ENCODE measurements around the gene DCHS2. TPM values are rescaled to one million over a fixed set of nuclear protein-coding genes. Genes with fewer than 3 reads are reported as not detected.

DCHS2 gene
- total RNA-seq, 1 experiment from 2014 or later: 0.02 TPM

GRCh38 chr4:154487145-154487544 lies 4.5 kb downstream of the DCHS2 start:
- no peak overlapping the region for H3K4me3 ChIP-seq
- H3K79me2 ChIP-seq (ENCODE audit: low read depth): no peaks in the 10 kb centered on the region
- no peaks in the 10 kb centered on the region for H3K27me3 ChIP-seq (ENCODE audit: insufficient read depth, low read depth)
- ChIA-PET POLR2A (ENCODE audit: unreplicated experiment) (no interaction called here), CTCF (no interaction called here)
- no peak overlapping the region for H3K4me2 ChIP-seq
- no peaks in the 10 kb centered on the region for H3K36me3 ChIP-seq (ENCODE audit: low read depth)
- BruUV-seq (replicated peaks): no TSS peak
- no peak for TF ChIP-seq EZH2 (IDR thresholded peaks at IDR 0.05; ENCODE audit: low read depth)
- intact Hi-C loops (cut with micrococcal nuclease; ENCODE audit: unreplicated experiment): no loop called here
- no peak overlapping the region for H3K27ac ChIP-seq
- no peaks in the 10 kb centered on the region for H3K9me2 ChIP-seq (ENCODE audit: insufficient read depth)
- no peak for DNase-seq
- no peaks in the 10 kb centered on the region for H3F3A ChIP-seq (ENCODE audit: insufficient read depth, low read depth)
- no peaks in the 10 kb centered on the region for H4K20me1 ChIP-seq (ENCODE audit: insufficient read depth)
- H3K9me3 ChIP-seq (ENCODE audit: insufficient read depth, low read depth): no peaks in the 10 kb centered on the region
- no peaks in the 10 kb centered on the region for H3K4me1 ChIP-seq (replicated peaks; ENCODE audit: insufficient read depth)
- H2AFZ ChIP-seq: no peak overlapping the region

- Histone ChIP-seq H4K20me1 (ENCODE audit: insufficient read depth) (no peaks in the 10 kb centered on the region), H3K4me2 (no peak overlapping the region), H3K27ac (no peak overlapping the region), H3K9me2 (ENCODE audit: insufficient read depth) (no peaks in the 10 kb centered on the region), H3F3A (ENCODE audit: insufficient read depth, low read depth) (no peaks in the 10 kb centered on the region), H3K79me2 (ENCODE audit: low read depth) (no peaks in the 10 kb centered on the region), H3K4me3 (no peak overlapping the region), H3K9me3 (ENCODE audit: insufficient read depth, low read depth) (no peaks in the 10 kb centered on the region), H3K36me3 (ENCODE audit: low read depth) (no peaks in the 10 kb centered on the region), H3K27me3 (ENCODE audit: insufficient read depth, low read depth) (no peaks in the 10 kb centered on the region), H2AFZ (no peak overlapping the region), H3K4me1 (replicated peaks; ENCODE audit: insufficient read depth) (no peaks in the 10 kb centered on the region)
- ChIA-PET POLR2A (ENCODE audit: unreplicated experiment) (no interaction called here), CTCF (no interaction called here)
- TF ChIP-seq CTCF (conservative IDR thresholded peaks at IDR 0.05): no peak
- no peak for TF ChIP-seq EZH2 (IDR thresholded peaks at IDR 0.05; ENCODE audit: low read depth)
- DNase-seq: no peak
- intact Hi-C loops (cut with micrococcal nuclease; ENCODE audit: unreplicated experiment): no loop called here
- no TSS peak for BruUV-seq (replicated peaks)
Measured at GRCh38 chr4:154485127-154485773, 6.3 kb downstream of the DCHS2 start.

GRCh38 chr4:154478547-154478946 lies 13.1 kb downstream of the DCHS2 start:
- BruUV-seq (replicated peaks): no TSS peak
- TF ChIP-seq EZH2 (IDR thresholded peaks at IDR 0.05; ENCODE audit: low read depth) (no peak), CTCF (conservative IDR thresholded peaks at IDR 0.05) (no peak)
- no peaks in the 10 kb centered on the region for H3K9me2 ChIP-seq (ENCODE audit: insufficient read depth)
- intact Hi-C loops (cut with micrococcal nuclease; ENCODE audit: unreplicated experiment): no loop called here
- no peaks in the 10 kb centered on the region for H3K36me3 ChIP-seq (ENCODE audit: low read depth)
- ChIA-PET CTCF (no interaction called here), POLR2A (ENCODE audit: unreplicated experiment) (no interaction called here)
- H3K27ac ChIP-seq: no peak overlapping the region
- no peaks in the 10 kb centered on the region for H4K20me1 ChIP-seq (ENCODE audit: insufficient read depth)
- no peaks in the 10 kb centered on the region for H3K9me3 ChIP-seq (ENCODE audit: insufficient read depth, low read depth)
- DNase-seq: no peak
- no peaks in the 10 kb centered on the region for H3K27me3 ChIP-seq (ENCODE audit: insufficient read depth, low read depth)
- no peaks in the 10 kb centered on the region for H3F3A ChIP-seq (ENCODE audit: insufficient read depth, low read depth)
- no peaks in the 10 kb centered on the region for H3K4me1 ChIP-seq (replicated peaks; ENCODE audit: insufficient read depth)
- no peak overlapping the region for H3K4me3 ChIP-seq
- no peak overlapping the region for H3K4me2 ChIP-seq
- no peak overlapping the region for H2AFZ ChIP-seq
- H3K79me2 ChIP-seq (ENCODE audit: low read depth): no peaks in the 10 kb centered on the region

- no peak overlapping the region for H2AFZ ChIP-seq
- no TSS peak for BruUV-seq (replicated peaks)
- H3K9me2 ChIP-seq (ENCODE audit: insufficient read depth): no peaks in the 10 kb centered on the region
- no peaks in the 10 kb centered on the region for H3K4me1 ChIP-seq (replicated peaks; ENCODE audit: insufficient read depth)
- H3K27ac ChIP-seq: no peak overlapping the region
- no peaks in the 10 kb centered on the region for H3K9me3 ChIP-seq (ENCODE audit: insufficient read depth, low read depth)
- H3K27me3 ChIP-seq (ENCODE audit: insufficient read depth, low read depth): no peaks in the 10 kb centered on the region
- no peak for DNase-seq
- no peak overlapping the region for H3K4me2 ChIP-seq
- no peaks in the 10 kb centered on the region for H3K36me3 ChIP-seq (ENCODE audit: low read depth)
- H4K20me1 ChIP-seq (ENCODE audit: insufficient read depth): no peaks in the 10 kb centered on the region
- ChIA-PET POLR2A (ENCODE audit: unreplicated experiment) (no interaction called here), CTCF (interaction anchor here (0.6 kb wide), 1 partner anchor 464 kb away, joined by 3 read pairs; no protein-coding TSS in a partner anchor)
- no peaks in the 10 kb centered on the region for H3F3A ChIP-seq (ENCODE audit: insufficient read depth, low read depth)
- intact Hi-C loops (cut with micrococcal nuclease; ENCODE audit: unreplicated experiment): no loop called here
- H3K79me2 ChIP-seq (ENCODE audit: low read depth): no peaks in the 10 kb centered on the region
- no peak overlapping the region for H3K4me3 ChIP-seq
- no peak for TF ChIP-seq EZH2 (IDR thresholded peaks at IDR 0.05; ENCODE audit: low read depth)
- no peak for TF ChIP-seq CTCF (conservative IDR thresholded peaks at IDR 0.05)
Measured at GRCh38 chr4:154478128-154478527, 13.5 kb downstream of the DCHS2 start.
